NCI-H128 (cell line): ENCODE measurements around the gene MED13L.
"Not testable (repeated sequence)": the region's sequence is repeated elsewhere in the genome, so short reads cannot be mapped to it uniquely, and the experiment has no call there.

ENCODE experiments used
- DNase-seq: peaks from one replicate; lab custom pipeline; 2025; ENCODE audit not compliant: unreplicated experiment; lab: John Stamatoyannopoulos, UW

The MED13L gene

GRCh38 chr12:116031624-116032023, 245.9 kb downstream of the MED13L start:
- DNase-seq = not testable (repeated sequence)

GRCh38 chr12:116028619-116029018, 248.9 kb downstream of the MED13L start:
- no peak for DNase-seq

DNA sequence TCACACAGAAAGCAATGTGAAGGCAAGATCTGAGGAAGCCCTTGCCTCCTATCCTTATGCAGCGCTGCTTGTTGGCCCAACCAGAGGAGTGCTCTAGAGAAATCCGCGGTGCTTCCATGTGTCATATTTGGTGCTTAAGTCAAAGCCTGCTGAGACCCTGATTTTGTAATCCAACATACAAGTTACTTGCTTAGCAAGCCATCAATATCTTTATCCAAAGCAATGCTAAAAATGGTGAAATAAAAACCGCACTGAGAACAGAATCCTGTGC, 250.0 kb downstream of the MED13L start:
- no peak for DNase-seq

DNA sequence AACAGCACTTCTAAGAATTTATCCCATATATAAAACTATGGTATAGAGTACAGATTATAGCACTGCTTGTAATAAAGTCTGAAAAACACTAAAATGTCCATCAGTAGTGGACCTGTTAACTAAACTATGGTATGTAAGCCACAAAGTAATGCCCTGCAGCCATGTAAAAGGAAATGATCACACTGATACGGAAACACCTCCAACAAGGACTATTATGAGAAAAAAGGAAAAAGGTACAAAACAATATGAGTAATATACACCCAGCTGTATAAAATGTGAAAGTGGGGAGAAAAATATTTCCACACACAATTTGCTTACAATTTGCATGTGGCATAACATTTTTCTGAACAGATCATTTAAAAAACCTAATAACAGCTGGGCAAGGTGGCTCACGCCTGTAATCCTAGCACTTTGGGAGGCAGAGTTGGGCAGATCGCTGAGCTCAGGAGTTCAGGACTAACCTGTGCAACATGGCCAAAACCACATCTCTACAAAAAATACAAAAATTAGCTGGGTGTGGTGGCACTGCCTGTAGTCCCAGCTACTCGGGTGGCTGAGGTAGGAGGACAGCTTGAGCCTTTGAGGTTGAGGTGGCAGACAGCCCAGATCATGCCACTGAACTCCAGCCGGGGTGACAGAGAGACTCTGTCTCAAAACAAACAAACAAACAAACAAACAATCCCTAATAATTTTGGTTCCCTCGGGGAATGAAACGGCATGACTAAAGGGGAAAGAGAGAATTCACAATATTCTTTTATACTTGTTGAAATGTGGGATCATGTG, 250.5 kb downstream of the MED13L start:
- DNase-seq = no peak

DNA sequence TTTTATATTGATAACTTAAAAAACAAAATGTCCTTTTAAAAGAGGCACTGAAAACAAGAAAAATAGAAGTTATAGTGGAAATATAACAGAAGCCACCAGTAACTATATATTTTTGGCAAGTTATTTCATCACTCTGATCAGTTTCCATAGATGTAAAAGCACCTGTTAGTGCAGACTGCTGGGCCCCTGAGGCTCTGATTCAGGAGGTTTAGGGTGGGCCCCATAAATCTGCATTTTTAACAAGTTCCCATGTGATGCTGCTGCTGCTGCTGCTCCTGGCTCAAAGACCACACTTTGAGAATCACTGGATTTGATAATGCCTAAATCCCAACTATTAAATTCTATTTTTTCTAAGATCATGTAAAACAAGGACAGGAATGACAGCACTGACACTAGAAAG, 251.1 kb downstream of the MED13L start:
- no peak for DNase-seq

GRCh38 chr12:116024769-116025168, 252.7 kb downstream of the MED13L start:
- no peak for DNase-seq

- no peak for DNase-seq
These were observed 258.1 kb downstream of the MED13L start for GRCh38 chr12:116019415-116019814.

- DNase-seq = no peak
These were observed 259.2 kb downstream of the MED13L start for GRCh38 chr12:116018282-116018681.

DNA sequence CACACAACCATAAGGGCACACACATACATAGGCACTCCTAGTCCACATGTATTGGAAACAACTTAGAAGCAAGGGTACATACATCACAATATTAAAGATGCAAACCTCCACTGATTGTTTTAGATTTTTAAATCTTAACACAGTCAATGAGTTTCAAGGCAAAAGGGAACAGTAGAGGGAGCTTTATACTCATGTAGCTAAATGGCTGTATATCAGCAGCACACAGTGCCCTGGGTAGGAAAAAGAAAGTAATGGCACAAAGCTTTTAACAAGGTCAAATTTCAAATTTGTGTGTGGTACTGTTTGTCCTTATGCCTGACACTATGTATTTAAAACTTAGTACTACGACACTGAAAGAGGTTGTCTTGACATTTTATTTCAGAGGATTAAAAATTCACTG, 262.0 kb downstream of the MED13L start:
- DNase-seq = peak; percentile 22

- DNase-seq = no peak
These were observed 264.7 kb downstream of the MED13L start for GRCh38 chr12:116012757-116013156.

- DNase-seq = no peak
These were observed 266.3 kb downstream of the MED13L start for GRCh38 chr12:116011217-116011616.

DNA sequence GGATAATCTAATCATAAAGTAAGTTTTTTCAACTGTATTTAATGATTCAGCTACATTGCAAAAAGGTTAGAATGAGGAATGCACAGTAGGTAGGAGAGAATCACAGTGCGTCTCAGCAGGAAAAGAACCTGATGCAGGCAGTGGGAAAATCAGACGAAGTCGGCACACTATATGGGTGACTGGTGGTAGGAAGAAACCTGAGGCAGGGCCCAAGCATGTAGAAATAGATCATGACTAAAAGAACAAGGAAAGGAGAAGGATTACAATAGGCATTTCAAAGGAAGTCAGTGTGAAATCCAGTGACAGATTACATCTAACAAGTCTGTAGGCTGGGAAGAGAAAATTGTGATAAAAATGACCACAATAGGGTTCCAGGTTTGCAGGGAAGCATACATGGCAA, 267.0 kb downstream of the MED13L start:
- DNase-seq = no peak

DNA sequence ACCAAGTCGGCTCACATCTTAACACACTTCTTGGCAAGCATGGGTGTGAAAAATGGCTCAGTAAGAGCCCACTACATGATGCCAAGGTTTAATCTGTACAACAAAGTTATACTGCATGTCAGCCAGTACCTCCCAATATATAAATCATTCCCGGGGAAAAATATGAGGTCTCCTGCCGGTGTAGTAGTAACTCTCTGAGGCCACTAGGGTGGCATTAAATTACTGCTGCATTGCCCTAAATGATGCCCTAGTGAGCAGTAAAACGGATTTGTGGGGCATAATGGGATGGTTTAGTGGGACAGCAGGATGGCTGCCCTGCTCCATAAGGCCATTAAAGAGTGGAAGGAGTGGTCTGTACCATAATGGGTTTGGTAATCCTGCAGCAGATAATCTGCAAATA, 267.7 kb downstream of the MED13L start:
- DNase-seq = no peak

DNA sequence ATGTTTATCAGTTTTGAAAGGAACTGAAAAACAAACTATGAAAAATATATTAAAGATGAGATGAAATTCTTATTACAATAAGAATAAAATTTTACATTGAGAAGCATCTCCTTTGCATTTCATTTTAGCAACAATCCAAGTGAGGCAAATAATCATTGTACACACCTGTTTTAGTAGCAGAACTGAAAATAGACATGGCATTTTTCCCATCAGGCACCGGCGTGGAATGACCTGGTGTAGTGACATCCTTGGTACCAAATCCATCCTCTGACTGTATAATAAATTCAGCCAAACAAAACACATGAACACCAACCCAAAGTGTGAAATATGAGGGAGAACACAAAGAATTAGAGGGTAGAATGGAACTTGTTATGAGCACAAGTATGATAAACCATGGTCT, 271.4 kb downstream of the MED13L start:
- DNase-seq = no peak

DNA sequence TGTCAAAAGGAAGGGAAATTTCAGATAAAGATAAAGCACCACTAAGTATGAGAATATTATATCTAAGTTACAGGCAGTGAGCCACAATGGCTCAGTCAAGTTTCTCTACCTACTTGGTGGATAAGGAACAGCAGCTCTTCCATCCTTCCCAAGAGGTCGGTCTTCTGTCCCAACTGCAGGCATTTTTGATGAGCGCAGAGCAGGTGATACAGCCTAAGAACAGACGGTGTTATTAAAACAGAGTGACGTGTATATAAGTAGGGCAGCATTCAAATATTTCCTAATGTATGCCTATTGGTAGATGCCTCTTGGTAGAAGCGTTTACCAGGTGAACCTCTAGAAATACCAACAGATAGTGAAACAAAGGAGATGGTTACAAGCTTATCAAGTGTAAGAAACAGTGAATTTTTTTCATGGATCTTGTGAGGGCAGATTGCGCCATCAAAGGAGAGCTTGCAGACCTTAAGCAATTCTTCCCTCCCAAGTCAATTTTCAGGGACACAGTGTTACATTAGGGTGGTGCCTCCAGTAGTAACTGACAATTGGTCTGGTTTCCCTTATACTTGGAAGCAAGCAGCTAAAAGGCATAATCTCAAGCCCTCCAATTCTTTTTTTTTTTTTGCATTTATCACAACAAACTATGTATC, 274.5 kb downstream of the MED13L start:
- no peak for DNase-seq

DNA sequence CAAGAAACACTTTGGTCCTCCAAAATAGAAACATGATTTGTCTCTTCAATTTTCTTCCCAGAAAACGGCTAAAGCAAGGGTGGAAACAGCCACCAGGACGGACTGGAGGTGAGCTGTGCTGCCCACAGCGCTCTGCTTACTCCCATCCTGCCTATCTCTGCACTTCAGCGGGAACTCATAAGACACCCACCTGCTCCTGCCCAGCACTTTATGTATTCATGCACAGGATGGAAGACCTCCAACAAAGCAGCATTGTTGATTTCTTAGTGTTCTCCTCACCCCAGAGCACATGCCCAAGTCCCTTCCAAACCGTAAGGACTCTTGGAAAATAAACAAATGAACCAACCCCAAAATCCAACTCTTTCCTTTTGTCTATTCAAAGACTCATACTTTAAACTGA, 277.2 kb downstream of the MED13L start:
- DNase-seq = no peak

DNA sequence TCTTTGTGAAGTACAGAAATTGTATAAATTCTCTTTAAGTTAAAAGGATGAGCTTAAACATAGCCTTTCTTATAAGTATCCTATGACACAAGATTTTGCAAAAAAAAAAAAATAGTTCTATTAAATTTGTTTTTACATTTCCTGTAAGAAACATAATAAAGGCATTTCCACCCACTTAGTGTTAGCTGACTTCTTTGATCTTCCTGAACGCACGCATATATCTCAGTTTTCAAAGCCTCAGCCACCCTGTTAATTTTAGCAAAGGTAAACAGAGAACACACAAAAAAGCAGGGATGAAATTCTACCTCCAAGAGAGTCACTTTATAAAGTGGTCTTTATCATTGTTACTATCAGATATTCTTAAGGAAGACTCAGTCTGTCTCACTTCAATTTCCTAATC, 277.9 kb downstream of the MED13L start:
- DNase-seq = no peak

- no peak for DNase-seq
These were observed 278.6 kb downstream of the MED13L start for GRCh38 chr12:115998794-115999478.

DNA sequence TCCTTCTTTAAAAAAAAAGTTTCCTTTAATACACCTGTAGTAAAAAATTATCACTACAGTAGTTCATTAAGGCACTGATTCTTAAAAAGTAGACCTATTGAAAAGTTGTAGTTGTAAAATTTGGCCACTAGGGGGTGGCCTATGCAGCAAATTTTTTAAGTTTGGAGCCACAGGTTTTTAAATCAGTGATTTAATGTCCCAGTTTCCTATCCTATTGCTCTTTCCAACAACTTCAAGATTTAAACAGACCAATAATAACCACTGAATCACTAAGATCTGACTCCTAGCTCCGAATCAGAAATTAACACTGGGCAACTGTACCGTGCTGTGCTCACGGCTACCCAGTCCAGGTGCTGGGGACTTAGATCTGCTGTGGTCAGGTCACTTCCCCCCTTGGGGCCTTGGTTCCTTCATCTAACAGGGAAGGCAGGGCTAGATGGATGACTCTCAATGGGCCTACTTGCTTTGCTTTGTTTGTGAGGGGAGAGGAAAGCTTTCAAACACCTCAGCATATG, 279.3 kb downstream of the MED13L start:
- no peak for DNase-seq

DNA sequence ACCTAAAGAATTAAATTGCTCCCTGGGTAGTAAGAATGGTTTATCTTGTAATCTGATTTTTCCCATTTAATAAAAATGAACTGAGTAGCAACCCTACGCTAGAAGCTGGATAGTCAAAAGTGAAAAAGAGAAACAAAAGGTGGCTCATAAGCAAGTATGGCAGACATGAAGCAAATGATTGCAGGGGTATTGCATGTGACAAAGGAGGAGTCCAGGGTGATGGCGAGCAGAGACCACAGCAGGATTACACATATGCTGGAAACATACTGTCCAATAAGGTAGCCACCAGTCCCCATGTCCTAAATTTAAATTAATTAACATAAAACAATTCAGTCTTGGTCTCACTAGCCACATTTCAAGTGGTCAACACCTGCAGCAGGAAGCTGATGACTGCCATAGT, 283.8 kb downstream of the MED13L start:
- no peak for DNase-seq

GRCh38 chr12:115990241-115990640, 287.3 kb downstream of the MED13L start:
- DNase-seq = no peak
